HCEC 1CT (cell line): ENCODE results near the gene BICDL1.
A peak's percentile ranks its signal among the peaks of the same experiment; 100 is the strongest.
"Not testable (repeated sequence)": the region's sequence is repeated elsewhere in the genome, so short reads cannot be mapped to it uniquely, and the experiment has no call there.

ENCODE experiments used
- DNase-seq: peaks from one replicate; pipeline ENCODE4 v3.0.0-alpha.2; 2017

Gene BICDL1

DNA sequence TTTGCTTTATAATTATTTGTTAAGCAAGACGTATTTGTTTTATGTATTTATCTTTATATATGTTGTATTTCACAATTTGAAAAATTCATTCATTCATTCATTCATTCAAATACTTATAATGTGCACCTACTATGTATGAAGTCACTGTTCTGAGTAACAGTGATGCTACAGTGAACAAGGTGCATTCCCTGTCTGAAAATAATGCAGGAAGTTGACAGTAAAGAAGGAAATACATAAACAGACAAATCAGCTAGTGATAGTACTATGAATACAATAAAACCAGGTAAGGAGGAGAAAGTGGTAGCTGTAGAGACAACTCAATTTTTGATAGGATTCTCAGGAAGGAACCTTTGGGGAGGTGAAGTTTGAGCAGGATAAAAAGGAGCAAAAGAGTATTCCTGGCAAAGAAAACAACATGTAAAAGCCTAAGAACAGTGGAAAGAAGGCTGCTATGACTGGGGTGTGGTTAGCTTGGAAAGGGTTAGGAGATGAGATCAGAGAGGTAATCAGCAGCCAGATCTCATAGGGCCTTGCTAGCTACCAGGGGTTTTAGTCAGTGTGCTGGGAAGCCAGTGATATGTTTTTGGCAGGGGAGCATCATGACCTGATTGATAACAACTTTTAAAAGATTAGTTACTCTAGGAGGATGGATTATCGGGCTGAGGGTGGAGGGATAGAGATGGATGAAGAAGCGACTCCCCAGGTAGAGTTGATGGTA is 17.4 kb downstream of the BICDL1 start:
- DNase-seq: no peak

DNA sequence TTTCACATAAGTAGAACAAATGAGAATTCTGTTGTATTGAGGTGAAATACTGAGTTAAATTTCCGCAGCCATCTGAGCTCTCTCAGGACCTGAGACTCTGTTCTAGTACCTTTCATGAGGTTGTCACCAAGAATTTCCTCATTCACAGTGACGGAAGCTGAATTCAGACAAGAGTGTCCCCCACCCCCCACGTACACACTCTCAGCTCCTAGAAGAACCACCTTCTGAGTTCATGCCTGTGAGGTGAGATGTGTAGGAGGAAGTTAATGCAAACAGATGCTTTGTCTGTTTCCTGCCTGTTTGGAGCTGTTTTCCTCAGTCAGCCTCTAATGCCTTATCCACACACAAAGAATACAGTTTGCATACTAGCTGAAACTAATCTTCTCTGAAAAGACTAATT is 18.2 kb downstream of the BICDL1 start:
- no peak for DNase-seq

DNA sequence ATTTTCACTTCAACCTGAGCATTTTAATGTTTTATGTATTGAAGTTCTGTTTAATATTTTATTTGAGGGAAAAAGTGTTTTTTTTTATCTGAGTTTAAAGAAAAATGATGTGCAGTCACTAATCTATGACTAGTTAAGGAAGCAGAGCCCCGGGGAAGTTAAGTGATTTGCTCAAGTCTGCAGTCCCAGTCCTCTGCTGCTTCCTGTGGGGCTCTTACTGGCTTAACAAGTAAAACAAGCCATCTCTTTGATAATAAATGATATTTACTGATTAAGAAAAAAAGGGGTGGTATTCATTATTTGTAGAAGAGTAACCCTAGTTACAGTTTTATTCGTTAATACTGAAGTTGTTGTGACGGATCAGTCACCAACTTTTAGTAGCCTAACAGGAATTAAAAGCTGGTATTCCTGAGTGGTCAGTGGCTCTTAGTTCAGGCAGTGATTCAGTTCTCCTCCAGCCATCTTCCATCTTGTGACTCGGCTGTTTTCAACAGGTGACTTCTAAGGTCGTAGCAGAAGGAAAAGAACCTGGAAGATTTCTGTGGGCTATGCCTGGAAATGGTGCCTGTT is 21.7 kb downstream of the BICDL1 start:
- DNase-seq: no peak

DNA sequence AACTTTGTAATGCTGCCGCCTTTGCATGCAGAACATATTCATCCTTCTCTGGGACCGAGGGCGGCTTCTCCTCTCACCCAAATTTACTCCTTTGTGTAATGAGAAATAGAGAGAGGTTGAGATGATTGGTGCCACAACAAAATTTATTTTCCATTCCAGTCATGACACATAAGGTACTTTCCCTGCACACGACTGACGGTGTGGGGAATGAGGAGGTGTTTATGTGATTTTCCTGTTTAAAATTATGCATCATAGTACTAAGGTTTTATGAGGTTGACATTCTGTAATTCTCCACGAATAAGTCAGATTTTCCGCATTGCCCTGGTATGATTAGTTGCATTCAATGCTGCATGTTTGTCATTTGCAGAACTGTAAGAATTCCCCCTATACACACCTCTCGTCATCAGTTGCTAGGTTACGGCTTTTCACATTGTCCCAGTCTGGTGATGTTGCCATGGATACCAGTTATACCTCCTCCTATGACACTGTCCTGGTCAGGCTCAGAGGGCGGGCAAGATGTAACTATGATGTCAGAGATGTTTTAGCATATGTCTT is 23.1 kb downstream of the BICDL1 start:
- DNase-seq: no peak

DNA sequence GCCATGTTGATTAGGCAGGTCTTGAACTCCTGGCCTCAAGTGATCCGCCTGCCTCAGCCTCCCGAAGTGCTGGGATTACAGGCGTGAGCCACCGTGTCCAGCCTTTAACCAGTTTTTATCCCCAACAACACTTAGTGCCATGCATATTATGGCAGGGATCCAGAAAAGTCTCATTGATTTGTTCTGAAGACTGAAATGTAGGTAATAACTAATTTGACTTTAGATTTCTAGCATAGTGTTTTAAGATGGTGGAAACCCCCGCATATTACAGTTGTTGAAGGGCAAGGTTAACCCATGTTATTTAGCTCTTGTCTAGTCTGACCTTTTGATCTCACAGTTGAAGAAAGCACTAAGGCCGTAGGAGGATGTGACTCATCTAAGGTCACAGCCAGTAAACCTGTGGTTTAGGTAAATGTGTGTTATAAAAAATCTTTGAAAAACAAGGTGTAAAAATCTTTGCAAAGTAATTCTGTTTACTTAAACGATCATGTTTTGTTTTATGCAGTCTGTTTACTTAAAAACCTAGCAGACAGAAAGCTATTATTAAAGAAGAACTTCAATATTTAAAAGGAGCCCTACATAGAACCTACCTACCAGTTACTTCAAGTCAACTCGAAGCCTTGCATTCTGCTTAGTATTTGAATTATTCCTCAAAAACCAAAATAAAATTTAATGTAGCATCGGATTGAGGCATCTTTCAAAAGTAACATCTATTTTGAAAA is 24.8 kb downstream of the BICDL1 start:
- no peak for DNase-seq

DNA sequence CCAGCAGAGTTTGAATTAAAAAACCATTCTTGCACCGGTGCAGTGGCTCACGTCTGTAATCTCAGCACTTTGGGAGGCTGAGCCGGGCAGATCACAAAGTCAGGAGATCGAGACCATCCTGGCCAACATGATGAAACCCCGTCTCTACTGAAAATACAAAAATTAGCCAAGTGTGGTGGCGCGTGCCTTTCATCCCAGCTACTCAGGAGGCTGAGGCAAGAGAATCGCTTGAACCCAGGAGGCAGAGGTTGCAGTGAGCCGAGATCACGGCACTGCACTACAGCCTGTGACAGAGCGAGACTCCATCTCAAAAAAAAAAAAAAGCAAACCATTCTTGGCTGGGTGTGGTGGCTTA is 25.3 kb downstream of the BICDL1 start:
- not testable (repeated sequence) for DNase-seq

DNA sequence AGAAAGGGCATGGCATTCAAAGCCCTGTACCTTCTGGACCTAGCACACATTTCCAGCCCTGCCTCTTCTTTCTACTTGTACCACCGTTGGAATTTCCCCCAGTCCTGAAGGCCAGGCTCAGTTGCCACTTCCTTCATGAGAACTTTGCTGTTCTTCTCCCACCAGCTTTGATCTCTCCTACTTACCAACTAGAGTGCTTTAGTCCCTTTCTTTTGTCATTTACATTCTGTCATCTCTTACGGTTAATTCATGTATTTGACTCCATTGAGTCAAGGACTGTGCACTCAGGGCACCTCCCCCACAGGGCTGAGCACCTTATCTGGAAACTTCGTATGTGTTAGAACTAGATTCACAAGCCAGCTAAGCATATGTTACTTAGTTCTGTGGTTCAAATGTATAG is 26.3 kb downstream of the BICDL1 start:
- no peak for DNase-seq

DNA sequence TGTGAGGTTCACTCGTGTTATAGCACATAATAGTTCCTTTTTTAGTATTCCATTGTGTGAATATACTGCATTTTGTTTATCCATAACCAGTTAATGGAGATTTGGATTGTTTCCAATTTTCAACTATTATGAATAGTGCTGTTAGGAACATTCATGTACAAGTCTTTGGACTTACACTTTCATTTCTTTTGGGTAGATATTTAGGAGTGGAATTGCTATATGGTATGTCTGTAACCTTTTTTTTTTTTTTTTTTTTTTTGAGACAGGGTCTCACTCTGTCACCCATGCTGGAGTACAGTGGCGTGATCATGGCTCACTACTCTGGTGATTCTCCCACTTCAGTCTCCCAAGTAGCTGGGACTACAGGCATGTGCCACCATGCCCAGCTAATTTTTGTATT is 27.2 kb downstream of the BICDL1 start:
- not testable (repeated sequence) for DNase-seq

DNA sequence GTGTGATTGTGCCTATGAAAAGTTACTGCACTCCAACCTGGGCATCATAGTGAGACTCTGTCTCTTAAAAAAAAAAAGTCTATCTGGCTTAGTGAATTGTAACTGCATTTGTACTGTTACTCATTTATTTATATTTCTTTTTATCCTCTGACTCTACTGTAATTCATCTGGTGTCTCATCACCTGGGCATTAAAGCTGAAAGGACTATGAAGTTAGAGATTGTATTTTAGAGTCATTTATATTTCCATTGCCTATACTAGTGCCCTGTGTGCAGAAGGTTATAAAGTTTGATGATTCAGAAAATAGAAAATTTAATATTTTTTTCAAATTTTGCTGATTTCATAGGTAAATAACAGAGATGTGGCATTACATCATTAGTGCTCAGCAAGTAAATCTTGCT is 30.2 kb downstream of the BICDL1 start:
- no peak for DNase-seq

DNA sequence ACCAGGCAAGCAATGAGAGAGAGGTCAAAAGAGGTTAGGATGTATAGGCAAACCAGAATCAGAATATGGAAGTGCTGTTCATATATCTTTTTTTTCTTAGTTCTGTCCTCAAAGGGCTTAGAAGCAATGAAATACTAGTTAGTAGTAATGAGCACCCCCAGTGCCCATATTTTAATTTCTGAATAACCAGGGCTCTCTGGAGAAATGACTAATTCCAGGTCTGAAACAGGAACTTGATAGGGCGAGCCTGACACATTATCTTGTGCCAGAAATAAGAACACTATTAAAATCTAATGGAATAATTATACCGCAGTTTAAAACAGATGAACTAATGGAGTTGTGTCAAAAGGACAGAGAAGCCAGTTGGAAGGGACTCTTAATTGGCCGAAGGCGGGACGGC is 30.9 kb downstream of the BICDL1 start:
- no peak for DNase-seq

DNA sequence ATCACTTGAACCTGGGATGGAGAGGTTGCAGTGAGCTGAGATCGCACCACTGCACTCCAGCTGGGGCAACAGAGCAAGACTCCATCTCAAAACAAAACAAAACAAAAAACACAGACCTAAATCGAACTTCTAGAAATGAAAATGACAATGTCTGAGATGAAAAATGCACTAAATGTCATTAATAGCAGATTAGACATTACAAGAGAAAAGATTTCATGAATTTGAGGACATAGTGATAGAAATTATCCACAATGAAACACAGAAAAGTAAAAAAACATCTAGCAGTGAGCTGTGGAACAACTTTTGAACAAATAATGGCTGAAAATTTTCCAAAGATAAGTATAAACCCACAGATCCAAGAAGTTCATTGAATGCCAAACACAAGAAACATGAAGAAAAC is 35.2 kb downstream of the BICDL1 start:
- DNase-seq: no peak

DNA sequence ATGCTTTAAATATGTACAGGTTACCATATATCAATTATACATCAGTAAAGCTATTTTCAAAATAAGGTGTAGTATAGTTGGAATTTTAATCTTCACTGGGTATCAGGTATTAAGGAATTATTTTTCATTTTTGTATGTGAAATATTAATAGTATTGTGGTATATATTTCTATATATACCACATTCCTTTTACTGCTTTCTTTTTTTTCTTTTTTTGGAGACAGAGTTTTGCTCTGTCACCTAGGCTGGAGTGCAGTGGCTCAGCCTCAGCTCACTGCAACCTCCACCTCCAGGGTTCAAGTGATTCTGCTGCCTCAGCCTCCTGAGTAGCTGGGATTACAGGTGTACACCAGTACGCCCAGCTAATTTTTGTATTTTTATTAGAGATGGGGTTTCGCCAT is 36.6 kb downstream of the BICDL1 start:
- no peak for DNase-seq

DNA sequence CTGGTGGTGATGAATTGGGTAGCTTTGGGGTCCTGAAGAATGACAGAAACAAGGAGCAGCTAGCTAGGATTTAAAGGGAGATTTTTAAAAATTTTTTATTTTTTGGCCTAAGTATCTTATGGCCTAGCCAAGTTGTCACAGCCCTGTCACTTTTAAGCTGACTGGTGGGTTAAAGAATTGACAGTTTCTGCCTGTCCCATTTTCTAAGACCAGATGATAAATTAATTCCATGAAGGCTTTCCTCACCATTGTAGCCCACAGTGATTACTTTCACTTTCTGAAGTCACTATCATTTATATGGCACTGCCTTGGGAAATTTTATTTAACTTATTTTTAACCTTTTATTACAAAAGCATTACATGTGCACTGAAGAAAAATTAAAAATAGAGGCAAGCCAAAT is 43.2 kb downstream of the BICDL1 start:
- DNase-seq: no peak

DNA sequence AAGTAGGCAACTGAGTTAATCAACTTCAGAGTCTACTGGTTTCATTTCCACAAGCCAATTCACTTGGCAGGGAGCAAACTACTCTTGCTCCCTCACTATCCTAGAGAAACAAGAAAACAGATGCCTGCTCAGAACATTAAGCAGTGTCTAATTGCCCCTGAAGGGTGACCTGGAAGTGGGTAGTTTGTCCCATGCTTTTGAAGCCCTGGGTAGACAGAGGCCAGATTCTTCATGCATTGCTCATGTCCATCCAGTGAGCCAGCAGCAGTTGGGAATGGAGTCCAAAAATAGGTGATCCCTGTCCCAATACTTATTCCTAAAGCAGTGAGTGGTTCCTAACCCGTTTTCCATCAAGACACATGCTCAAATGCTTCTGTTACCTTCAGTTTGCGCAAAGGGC is 48.8 kb downstream of the BICDL1 start:
- DNase-seq: peak; percentile 4

DNA sequence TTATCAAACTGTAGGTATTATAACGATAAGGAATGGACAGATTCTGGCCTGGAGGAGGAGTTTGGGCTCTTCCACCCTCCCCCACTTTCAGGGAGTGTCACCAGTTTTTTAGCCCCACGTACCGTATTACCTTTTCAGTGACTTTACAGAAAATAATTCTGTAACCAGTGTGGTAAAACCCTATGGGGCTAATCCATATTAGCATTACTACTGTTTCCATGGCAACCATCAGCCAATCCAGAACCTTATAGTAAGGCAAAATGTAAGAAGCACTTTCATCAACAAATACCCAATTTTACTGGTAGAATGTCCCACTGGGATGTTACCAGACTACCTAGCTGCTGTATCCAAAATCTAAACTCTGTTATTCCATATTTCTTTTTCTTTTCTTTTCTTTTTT is 50.7 kb downstream of the BICDL1 start:
- no peak for DNase-seq

DNA sequence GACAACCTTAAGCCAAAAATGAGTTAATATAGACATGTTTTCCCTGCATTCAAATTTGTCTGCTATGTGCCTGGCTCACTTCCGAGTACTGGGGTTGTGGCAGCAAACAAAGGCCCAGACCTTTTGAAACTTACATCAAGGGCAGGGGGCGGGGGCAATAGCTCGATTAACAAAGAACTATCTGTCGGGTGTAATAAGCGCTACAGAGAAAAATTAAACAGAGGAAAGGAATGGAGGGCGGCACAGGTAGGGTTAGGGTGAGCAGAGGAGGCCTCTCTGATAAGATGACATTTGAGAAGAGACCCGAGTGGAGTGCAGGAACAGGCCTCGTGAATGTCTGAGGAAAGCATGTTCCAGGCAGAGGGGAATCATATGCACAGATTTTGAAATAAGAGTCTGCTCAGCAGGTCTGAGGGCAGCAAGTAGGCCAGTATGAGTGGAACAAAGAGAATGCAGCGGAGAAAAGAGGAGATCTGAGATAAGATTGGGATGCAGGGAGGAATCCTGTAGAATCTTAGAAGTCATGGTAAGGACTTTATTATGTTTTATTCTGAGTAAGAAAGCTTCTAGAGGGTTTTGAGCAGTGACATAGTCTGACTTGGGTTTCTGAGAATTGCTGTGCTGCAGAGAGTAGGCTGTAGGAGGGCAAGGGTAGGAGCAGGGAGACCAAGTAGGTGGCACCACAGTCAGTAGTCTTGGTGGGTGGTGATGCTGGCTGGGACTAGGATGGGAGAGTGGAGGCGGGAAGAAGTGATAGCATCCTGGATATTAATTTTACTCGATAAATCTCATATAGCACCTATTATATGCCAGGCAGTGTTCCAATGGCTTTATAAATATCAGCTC is 52.6 kb downstream of the BICDL1 start:
- no peak for DNase-seq

DNA sequence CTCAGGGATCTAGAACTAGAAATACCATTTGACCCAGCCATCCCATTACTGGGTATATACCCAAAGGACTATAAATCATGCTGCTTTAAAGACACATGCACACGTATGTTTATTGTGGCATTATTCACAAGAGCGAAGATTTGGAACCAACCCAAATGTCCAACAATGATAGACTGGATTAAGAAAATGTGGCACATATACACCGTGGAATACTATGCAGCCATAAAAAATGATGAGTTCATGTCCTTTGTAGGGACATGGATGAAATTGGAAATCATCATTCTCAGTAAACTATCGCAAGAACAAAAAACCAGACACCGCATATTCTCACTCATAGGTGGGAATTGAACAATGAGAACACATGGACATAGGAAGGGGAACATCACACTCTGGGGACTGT is 56.3 kb downstream of the BICDL1 start:
- not testable (repeated sequence) for DNase-seq

DNA sequence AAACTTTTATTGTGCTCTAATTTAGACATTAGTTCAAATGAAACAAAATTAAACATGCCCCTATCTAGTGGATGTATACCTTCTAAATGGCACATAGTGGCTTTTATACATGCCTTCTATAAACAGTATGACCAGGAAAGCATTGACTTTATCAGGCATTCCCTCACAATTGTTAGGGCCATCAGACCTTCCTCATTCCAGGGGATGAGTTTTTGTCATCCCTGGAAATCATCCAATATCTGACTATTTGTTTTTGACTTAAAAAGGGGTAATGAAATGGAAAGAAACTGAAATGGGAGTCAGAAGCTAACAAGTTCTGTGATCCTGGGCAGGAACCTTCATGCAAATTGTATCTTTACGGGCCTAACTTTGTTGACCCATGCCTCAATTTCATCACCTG is 58.0 kb downstream of the BICDL1 start:
- no peak for DNase-seq

DNA sequence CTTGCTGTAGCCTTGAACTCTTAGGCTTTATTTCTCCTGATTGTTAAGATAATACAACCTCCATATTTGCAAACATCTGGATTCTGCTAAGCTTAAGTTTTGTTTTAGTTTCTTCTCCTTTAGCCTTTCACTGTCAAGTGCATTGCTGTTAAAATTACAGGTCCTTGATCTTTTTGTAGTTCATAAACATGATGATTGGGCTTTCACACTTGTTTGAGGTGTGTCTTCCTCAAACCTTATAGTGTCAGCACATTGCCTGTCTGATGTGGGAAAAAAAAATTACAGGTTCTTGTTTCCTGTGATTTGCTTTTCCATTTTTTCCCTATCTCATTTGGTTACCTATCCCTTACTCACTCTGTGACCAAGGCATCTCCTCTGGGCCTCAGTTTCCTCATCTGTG is 59.2 kb downstream of the BICDL1 start:
- DNase-seq: no peak

DNA sequence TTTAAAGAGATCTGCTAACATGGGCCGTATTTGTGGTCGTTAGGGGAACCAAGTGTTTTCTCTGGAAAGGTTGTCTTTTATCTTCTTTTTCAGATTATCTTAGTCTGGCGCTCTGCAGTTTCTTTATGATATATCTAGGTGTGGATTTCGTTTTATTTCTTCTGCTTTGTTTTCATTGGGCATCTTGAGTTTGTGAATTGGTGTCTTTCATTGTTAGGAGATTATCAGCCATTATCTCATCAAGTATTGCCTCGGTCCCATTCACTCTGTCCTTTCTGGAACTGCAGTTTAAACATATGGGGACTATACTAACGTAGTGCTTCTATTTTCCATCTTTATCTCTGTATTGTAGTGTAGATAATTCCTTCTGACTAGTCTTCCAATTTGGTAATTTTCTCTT is 60.4 kb downstream of the BICDL1 start:
- DNase-seq: no peak

DNA sequence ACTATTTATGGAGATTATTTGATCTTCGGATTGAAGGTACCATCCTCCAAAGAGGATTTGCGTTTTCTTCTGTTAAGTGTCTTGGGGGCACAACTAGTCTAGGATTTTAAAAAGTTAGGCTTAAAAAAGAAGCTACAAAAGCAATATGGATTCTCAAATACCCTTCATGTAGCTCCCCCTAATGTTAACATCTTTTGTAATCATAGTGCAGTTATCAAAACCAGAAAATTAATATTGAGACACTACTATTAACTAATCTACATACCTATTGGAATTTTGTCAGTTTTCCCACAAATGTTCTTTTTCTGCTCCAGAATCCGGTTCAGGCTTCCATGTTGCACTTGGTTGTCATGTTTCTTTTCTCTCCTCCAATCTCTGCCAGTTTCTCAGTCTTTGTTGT is 62.5 kb downstream of the BICDL1 start:
- DNase-seq: no peak

DNA sequence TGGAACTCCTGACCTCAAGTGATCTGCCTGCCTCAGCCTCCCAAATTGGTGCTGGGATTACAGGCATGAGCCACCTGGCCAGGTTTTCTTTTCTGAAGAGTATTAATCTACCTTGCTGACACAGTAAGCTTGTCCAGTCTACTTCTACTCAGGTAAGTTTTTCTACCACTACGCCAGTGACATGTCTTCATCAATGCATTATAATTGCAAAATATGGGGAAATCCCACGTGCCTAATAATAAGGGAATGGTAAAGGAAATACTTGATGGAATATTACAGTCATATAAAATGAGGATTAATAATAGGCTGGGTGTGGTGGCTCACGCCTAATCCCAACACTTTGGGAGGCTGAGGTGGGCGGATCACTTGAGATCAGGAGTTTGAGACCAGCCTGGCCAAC is 65.3 kb downstream of the BICDL1 start:
- DNase-seq: no peak
